Body of pancreas (tissue), 4 donors: ENCODE data around the gene FASTK.

Source experiments
- CTCF ChIP-seq, 7 experiments: fragments of 450-650 bp in 4 of 7; fragments of 200-600 bp in 3 of 7; sonication (generic) in 3 of 7; IDR thresholded peaks; one replicate each; pipeline ENCODE4 v1.5.1; 2016 to 2019; ENCODE audit warnings: antibody characterized with exemption in 7 of 7
- POLR2A ChIP-seq, 3 donors: fragments of 450-650 bp; IDR thresholded peaks; one replicate each; pipeline ENCODE4 v1.6.1; 2016; ENCODE audit warnings: antibody characterized with exemption in 3 of 3, mild to moderate bottlenecking in 2 of 3

- TF ChIP-seq CTCF (IDR thresholded peaks at IDR 0.05) (no peak), POLR2A (IDR thresholded peaks at IDR 0.05) (no peak)
These were observed 33.7 kb downstream of the FASTK start for GRCh38 chr7:151046603-151047573.
